HG03457 (cell line): ENCODE results near the gene RFTN1.
A peak's percentile ranks its signal among the peaks of the same experiment; 100 is the strongest.

Experiments
- ATAC-seq: cut with Tn5 transposase; IDR thresholded peaks from one replicate; pipeline ENCODE4 v1.9.1; 2021; ENCODE audit warnings: moderate number of reproducible peaks; ENCODE audit not compliant: unreplicated experiment

RFTN1 gene

GRCh38 chr3:16508591-16508995 is 4.9 kb downstream of the RFTN1 start:
- no peak for ATAC-seq

DNA sequence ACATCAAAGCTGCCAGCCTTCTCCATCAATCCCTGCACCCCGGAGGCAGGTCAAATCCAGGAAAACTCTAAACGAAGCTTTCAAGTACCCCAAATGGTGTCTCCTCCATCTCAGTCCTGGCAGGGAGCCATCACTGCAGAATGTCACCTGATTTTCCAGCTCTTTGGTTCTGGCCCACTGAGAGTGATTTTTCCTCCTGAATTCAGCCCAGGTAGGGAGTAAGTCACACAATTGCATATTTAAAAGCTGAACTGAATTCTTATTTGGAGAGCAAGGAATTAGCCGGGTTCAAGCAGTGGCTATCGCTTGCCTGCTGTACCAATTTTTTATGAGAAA is 5.3 kb downstream of the RFTN1 start:
- no peak for ATAC-seq

DNA sequence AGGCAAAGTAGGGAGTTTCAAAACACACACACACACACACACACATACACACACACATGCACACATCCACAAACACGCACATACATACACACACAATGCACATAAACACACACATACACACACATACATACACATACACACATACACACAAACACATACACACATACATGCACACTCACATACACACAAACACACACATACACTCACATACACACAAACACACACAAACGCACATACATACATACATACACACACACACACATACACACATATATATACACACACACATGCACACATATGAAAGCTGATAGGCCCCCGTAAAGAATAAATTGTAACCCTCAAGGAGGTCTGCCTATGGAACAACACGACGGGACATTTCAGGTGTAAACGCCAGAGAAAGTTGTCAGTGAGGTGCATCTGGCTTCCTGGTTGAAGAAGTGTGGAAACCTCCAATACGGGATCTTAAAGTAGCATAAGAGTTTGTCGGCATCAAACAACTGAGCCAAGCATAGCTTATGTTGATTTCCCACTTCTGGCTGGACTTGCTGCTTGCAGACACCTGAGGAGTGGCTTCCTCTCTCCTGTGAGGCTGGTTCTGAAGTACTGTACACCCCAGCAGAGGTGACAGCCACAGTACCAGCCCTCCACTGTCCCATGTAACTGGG is 5.8 kb downstream of the RFTN1 start:
- no peak for ATAC-seq

GRCh38 chr3:16506884-16507577 is 6.5 kb downstream of the RFTN1 start:
- ATAC-seq, result no peak

DNA sequence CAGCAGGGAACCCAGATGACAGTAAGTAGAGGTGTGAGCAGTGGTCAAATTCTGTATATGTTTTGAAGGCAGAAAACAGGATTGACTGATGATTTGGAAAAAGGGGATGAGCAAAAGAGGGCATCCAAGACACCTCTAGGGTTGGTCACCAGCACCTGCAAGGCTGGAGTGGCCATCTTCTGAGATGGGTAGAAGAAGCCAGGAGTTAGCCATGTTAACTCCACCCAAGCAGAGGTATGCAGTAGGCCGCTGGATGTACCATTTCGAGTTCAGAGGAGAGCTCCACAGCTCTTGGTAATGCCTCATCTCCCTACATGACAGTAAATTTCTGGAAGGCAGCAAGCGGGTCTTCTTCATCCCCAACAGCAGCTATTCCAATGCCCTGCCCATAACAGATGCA is 7.0 kb downstream of the RFTN1 start:
- ATAC-seq, result no peak

DNA sequence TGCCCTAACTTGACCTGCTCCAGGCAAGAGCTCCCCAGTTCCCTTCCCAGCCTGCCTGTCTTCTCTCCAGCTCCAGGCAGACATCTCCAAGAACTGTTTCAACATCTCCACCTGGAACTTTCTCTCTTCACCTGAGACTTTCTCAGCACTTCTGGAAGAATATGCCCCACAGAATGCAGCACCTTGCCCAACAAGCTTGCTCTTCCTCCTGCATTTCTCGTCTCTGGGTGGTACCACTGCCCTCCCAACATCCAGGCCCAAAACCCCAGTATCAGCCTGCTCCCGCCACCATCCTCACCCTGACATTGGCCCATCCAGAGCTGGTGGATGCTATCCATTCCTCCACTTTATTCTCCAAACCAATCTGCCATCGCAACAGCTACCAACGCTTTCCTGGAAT is 8.8 kb downstream of the RFTN1 start:
- no peak for ATAC-seq

DNA sequence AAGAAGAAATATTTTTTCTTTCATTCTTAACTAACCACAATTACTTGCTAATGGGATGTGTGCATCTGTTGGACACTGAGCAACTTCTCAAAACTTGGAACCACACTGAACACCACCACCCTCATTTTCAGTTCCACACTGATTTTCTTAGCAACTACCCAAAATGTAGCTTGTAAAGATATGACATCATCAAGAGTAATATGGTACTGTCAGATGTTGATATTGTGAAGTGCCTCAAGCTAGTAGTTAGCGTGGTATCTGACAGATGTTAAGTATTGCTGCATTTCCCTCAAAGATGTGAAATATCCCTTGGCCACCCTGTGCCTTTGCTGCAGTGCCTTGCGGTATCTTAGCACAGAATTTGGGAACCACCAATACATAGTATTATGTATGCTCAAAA is 9.3 kb downstream of the RFTN1 start:
- peak; percentile 79 for ATAC-seq

GRCh38 chr3:16503191-16503776 is 10.2 kb downstream of the RFTN1 start:
- ATAC-seq, result no peak

DNA sequence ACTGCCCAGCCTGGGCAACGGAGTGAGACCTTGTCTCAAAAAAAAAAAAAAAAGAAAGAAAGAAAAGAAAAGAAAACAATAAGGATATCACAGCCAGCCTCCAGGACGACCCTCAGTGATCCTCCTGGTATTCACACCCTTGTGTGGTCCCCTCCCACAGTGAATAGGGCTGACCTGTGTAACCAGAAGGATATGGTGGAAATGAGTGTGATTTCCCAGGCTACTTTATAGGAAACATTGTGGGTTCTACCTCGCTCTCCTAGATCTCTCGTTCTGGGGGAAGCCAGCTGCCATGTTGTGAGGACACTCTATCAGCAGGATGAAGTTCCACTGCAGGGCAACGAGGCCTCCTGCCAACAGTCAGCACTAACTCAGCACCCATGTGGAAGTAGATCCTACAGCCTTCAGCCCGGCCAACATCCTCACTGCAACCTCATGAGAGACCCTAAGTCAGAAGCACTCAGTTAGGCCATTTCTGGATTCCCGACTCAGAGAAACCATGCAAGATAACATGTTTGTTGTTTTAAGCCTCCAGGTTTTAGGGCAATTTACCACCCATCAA is 11.1 kb downstream of the RFTN1 start:
- ATAC-seq, result no peak

GRCh38 chr3:16501376-16501775 is 12.1 kb downstream of the RFTN1 start:
- no peak for ATAC-seq

DNA sequence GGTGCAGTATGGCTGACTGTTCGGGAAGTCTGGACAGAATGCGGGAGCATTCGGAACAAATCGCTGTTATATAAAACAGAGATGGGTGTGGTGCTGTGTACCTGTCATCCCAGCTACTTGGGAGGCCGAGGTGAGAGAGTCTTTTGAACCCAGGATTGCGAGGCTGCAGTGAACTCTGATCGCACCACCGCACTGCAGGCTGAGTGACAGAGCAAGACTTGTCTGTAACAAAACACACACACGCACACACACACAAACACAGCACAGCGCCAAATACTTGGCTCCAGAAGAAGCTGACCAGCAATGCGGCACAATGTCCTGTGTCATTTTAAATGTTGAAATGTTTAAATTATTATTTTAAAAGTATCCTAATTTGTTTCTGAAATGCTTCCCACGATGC is 12.6 kb downstream of the RFTN1 start:
- no peak for ATAC-seq

DNA sequence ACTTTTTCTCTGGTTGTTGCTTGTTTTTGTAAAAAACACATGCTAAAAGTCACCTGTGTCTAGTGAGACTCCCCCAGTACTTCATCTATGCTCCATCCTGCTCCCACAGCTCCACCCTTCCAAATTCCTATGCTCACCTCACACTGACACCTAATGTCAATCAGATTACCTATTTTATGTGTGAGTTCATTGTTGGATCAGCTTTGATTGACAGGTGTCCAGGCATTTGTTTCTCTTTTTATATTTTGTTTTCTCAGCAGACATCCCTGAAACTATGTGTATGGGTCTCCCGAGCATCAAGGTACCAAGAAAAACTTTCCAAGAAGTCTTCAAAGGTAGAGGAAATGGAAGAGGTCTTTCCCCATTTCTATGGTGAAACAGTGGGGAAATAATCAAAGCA is 13.4 kb downstream of the RFTN1 start:
- ATAC-seq, result no peak

DNA sequence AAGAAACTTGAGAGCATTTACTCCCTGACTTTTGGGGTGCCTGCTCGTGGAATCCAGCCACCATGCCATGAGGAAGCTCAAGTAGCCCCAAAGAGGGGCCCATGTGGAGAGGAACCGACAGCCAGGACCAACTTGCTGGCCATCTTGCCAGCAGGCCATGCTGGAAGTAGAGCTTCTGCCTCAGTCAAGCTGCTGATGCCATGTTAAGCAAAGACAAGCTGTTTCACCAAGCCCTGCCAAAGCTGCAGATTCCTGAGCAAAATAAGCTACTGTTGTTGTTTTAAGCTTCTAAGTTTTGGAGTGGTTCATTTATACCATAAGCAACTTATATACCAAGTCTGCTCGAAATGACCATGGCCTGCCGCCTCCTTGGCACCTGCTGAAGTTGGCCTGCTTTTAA is 14.1 kb downstream of the RFTN1 start:
- ATAC-seq, result no peak

DNA sequence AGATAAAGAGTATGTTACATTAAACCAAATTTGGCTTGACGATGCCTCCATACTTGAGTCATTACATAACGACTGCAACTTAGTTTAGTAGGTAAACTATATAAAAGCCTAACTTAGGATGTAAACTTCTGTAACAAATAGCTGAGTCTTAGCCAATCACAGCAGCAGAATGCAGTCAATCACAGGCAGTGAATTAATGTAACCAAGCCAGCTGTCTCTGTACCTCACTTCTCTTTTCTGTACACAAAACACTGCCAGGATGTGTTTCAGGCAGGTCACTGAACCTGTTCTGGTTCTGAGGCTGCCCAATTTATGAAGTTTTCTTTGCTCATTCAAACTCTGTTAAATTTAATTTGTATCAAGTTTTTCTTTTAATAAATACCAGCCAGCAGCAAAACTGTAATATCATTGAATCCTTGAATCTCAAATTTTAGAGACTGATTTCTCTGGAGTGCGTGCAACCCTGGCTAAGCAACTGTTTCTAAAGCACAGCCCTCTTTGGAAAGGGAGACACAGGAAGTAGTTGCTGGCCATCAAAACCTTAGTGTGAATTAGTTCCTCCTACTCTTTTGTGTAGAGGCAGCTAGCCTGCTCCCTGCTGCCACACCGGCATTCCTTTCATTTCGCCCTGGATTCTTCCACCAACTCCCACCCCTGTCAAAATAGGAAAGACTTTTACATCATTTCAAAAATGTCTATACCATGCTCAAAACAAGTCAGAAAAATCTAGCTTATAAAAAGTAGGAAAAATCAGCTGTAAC is 15.2 kb downstream of the RFTN1 start:
- ATAC-seq, result no peak

GRCh38 chr3:16496408-16497222 is 16.9 kb downstream of the RFTN1 start:
- ATAC-seq, result no peak

- ATAC-seq, result no peak
These were observed 17.5 kb downstream of the RFTN1 start for GRCh38 chr3:16496008-16496407.

DNA sequence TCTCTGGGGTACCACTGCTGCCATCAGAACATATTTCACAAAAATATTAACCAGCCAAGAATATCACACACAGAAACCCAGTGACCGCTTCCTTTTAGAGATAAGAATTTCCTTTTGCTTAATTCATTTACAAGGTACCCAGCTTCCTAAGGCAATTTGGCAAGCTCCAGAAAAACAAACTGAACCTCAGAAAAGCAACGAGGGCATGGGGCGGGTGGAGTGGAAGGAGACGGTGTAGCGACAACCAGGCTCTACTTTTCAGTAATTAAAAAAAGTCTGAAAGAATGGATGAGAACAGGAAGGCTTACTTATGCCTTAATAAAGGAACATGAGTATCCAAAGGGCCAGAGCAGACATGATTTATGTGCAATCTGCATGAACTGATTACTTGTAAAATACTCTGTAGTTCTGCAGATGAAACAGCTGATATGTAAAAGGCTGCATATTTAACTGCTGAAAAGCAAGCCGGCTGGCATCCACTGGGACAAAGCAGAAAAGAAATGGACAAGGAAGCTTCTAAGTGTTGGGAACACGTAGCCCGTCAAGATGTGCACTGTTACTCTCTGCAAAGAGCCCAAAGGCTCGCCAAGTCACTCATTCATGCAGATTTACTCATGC is 18.6 kb downstream of the RFTN1 start:
- ATAC-seq, result no peak

- ATAC-seq, result no peak
These were observed 19.4 kb downstream of the RFTN1 start for GRCh38 chr3:16494094-16494493.

- ATAC-seq, result no peak
These were observed 23.4 kb downstream of the RFTN1 start for GRCh38 chr3:16490062-16490619.
